OCI-LY7 (cell line): ENCODE measurements around the gene OGDH.

Experiments
- EZH2phosphoT487 ChIP-seq: fragments of 200-600 bp; sonication (generic); IDR thresholded peaks from 2 replicates; pipeline ENCODE4 v1.6.1; 2018; ENCODE audit warnings: low read depth, borderline replicate concordance, mild to moderate bottlenecking, mixed run types, antibody characterized with exemption, low read length, moderate library complexity, mixed read lengths
- TF ChIP-seq, protein P1 (sequence below): fragments of 200-600 bp; sonication (generic); conservative IDR thresholded peaks from 2 replicates; pipeline ENCODE4 v1.5.1; 2014; ENCODE audit warnings: mild to moderate bottlenecking, antibody characterized with exemption, low read length, moderate library complexity, mixed read lengths

DNA sequence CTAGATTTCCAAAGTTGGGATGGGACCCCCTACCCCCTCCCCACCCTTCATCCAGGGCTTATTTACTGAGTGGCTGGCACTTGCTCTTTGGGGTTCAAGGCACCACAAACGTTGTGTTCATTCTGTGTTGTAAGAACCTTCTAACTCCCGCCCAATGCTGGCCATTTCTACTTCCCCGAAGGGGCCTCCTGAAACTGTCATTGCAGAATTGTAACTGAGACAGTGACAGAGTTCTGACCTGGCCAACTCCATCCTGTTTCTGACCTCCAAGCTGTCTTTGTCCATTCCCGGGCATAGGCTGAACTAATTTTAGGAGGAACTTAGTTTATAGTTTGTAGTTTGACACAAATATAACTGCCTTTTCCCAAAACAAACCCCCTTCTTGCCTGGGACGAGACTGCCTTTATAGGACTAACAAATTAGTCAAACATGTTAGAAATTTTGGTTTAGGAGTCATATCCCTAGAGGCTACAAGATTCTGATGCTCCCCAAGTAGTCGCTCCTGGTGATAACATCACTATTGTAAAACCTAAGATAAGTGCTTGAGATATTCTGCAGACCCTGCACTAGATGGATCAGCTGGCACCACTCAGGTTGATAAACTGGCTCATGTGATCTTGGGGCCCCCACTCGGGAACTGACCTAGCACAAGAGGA, 107.4 kb downstream of the OGDH start:
- TF ChIP-seq, protein P1, sequence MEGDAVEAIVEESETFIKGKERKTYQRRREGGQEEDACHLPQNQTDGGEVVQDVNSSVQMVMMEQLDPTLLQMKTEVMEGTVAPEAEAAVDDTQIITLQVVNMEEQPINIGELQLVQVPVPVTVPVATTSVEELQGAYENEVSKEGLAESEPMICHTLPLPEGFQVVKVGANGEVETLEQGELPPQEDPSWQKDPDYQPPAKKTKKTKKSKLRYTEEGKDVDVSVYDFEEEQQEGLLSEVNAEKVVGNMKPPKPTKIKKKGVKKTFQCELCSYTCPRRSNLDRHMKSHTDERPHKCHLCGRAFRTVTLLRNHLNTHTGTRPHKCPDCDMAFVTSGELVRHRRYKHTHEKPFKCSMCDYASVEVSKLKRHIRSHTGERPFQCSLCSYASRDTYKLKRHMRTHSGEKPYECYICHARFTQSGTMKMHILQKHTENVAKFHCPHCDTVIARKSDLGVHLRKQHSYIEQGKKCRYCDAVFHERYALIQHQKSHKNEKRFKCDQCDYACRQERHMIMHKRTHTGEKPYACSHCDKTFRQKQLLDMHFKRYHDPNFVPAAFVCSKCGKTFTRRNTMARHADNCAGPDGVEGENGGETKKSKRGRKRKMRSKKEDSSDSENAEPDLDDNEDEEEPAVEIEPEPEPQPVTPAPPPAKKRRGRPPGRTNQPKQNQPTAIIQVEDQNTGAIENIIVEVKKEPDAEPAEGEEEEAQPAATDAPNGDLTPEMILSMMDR: no peak
- TF ChIP-seq EZH2phosphoT487: no peak
